ENCODE data around the gene APOO.
"Not testable (repeated sequence)": the region's sequence is repeated elsewhere in the genome, so short reads cannot be mapped to it uniquely, and the experiment has no call there.

The APOO gene

DNA sequence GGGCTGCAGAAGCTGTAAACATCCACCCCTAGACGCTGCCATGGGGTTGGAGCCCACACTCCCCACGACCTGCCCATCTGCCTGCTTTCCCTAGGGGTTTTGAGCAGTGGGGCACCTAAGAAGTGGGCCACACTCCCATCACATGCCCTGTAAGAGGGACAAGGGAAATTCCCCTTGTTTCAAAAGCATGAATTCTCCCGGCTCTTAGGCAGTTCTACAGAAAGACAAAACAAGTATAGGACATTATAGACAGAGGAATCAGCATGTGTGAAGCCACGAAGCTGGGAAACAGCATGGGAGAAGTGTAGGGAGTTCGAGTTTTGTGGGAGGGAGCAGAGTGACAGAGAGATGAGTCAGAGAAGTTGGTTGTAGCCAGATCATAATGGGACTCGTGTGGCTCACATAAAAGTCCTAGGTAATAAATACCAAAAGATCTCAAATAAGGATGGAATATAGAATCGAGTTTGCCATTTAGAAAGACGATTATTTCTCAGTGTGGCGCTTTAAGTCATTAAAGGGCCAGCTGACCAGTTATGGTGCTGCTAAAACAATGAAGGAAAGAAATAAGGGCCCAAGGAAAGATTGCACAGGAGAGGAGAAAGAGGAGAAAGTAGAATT lies 23.9 kb downstream of the APOO start:
- H3K27ac ChIP-seq = peak overlapping the region; percentile 89
- H3K4me3 ChIP-seq (ENCODE audit: low read depth, low read length) = no peak overlapping the region
- peak; percentile 76 for DNase-seq
- no peaks in the 10 kb centered on the region for H3K27me3 ChIP-seq (replicated peaks)
- in situ Hi-C loops (cut with HindIII; ENCODE audit: low pct_ligation_motif_present, low sequenced_read_pairs) = no loop called here
- TF ChIP-seq, protein P1, sequence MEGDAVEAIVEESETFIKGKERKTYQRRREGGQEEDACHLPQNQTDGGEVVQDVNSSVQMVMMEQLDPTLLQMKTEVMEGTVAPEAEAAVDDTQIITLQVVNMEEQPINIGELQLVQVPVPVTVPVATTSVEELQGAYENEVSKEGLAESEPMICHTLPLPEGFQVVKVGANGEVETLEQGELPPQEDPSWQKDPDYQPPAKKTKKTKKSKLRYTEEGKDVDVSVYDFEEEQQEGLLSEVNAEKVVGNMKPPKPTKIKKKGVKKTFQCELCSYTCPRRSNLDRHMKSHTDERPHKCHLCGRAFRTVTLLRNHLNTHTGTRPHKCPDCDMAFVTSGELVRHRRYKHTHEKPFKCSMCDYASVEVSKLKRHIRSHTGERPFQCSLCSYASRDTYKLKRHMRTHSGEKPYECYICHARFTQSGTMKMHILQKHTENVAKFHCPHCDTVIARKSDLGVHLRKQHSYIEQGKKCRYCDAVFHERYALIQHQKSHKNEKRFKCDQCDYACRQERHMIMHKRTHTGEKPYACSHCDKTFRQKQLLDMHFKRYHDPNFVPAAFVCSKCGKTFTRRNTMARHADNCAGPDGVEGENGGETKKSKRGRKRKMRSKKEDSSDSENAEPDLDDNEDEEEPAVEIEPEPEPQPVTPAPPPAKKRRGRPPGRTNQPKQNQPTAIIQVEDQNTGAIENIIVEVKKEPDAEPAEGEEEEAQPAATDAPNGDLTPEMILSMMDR (IDR thresholded peaks at IDR 0.05; ENCODE audit: low read depth, low read length, missing control alignments) = no peak
- no peaks in the 10 kb centered on the region for H3K36me3 ChIP-seq (replicated peaks)

DNA sequence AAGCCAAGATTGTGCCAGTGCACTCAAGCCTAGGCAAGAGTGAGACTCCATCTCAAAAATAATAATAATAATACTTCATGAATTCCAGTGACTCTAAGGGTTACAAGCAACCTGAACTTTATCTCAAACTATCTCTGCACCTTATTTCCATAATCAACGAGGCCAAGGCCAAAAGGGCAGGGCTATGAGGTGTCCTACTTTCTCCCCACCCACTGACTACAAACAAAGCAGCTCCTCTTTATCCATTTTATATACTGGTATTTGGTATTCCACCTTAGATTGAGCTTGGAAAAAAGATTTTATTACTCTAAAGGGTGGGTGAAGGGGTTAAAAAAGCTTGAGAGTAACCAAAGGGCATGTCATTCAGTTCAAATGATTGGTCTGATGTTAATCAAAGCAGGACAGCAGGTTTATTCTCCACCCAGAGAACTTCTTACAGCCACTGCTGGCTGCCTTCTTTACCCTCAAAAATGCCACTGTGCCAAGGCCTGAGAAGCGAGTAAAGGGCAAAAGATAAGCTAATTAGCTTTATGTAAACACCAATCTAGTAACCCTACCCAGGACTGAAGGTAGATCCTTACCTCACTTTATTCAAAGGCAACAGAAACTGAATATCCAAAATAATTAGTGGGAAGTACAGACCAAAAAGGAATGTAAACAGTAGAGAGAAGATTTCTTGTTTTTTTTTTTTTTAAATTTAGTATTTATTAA lies 28.2 kb downstream of the APOO start:
- no peak for DNase-seq
- Histone ChIP-seq H3K27me3 (replicated peaks) (no peaks in the 10 kb centered on the region), H3K27ac (no peak overlapping the region), H3K4me3 (ENCODE audit: low read depth, low read length) (no peak overlapping the region), H3K36me3 (replicated peaks) (no peaks in the 10 kb centered on the region)
- TF ChIP-seq, protein P1 (IDR thresholded peaks at IDR 0.05; ENCODE audit: low read depth, low read length, missing control alignments) = no peak
- in situ Hi-C loops (cut with HindIII; ENCODE audit: low pct_ligation_motif_present, low sequenced_read_pairs) = no loop called here

DNA sequence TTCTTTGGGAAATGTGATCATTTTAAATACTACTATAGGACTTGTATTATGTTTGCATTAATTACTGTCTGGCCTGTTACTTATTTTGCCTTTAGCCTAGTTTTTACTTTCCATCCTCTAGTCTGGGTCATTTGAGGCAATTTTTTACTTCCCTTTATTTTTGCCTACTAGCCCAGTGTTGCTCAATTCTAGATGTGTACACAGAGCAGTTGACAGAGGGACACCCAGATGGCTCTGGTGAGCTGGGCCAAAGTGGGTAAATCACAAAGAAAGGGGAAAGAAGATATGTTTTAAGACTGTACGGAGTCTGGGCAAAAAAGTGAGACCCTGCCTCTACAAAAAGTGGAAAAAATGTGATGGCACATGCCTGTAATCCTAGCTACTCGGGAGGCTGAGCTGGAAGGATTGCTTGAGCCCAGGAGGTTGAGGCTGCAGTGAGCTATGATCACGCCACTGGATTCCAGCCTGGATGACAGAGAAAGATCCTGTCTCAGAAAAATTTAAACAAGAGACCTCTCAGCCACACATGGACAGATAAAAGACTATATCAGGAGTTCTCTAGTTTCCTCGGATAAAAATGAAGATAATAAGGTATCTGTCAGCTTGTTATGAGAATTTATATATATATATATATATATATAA lies 35.7 kb downstream of the APOO start:
- H3K27ac ChIP-seq = no peak overlapping the region
- no peak overlapping the region for H3K4me3 ChIP-seq (ENCODE audit: low read depth, low read length)
- in situ Hi-C loops (cut with HindIII; ENCODE audit: low pct_ligation_motif_present, low sequenced_read_pairs) = no loop called here
- H3K36me3 ChIP-seq (replicated peaks) = no peaks in the 10 kb centered on the region
- H3K27me3 ChIP-seq (replicated peaks) = no peaks in the 10 kb centered on the region
- DNase-seq = no peak
- TF ChIP-seq, protein P1 (IDR thresholded peaks at IDR 0.05; ENCODE audit: low read depth, low read length, missing control alignments) = no peak

DNA sequence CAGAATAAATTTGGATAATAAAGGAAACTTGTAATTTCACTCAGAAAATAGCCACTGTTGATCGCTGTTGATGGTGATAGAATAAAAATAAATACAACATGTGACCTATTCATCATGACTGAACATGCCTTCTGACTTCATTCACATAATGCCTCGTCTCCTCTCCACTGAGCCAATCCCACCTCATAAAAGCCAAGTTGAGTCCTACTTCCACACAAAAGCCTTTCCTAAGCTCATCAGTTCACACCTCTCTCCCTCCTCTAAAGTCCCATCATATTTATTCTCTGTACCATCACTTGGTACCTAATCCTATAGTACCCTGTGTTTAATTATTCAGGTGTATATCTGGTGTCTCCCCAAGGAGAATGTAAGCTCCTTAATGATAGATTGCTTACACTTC lies 37.7 kb downstream of the APOO start:
- no peak for DNase-seq
- TF ChIP-seq, protein P1 (IDR thresholded peaks at IDR 0.05; ENCODE audit: low read depth, low read length, missing control alignments) = no peak
- in situ Hi-C loops (cut with HindIII; ENCODE audit: low pct_ligation_motif_present, low sequenced_read_pairs) = no loop called here
- H3K4me3 ChIP-seq (ENCODE audit: low read depth, low read length) = no peak overlapping the region
- H3K36me3 ChIP-seq (replicated peaks) = no peaks in the 10 kb centered on the region
- no peaks in the 10 kb centered on the region for H3K27me3 ChIP-seq (replicated peaks)
- no peak overlapping the region for H3K27ac ChIP-seq

DNA sequence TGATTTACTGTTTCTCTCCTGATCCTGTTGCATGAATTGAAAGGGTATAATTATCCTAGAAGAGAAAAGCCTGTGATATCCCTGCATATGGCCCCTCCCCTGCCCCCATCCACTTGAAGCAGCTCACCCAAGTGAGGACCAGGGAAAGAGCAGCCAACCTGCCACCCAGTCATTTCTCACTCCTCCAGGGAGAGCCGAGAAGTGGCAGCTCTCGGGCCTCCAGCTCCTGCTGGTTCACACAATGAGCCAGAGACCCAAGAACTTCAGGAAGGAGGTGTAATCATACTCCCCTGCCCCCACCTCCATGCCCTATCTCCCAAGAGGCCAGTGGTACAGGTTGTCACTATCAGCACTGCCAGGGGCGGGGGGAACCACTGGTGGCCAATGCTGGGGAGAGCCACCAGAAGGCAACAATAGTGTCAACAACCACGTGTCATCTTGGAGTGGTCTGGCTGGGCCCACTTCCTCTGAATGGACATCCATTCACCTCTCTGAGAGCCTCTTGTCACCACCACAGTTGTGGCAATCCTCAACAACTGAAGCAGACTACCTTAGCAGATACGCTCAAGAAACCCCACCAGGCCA lies 42.9 kb downstream of the APOO start:
- in situ Hi-C loops (cut with HindIII; ENCODE audit: low pct_ligation_motif_present, low sequenced_read_pairs) = no loop called here
- DNase-seq = no peak
- Histone ChIP-seq H3K4me3 (ENCODE audit: low read depth, low read length) (no peak overlapping the region), H3K36me3 (replicated peaks) (no peaks in the 10 kb centered on the region), H3K27me3 (replicated peaks) (no peaks in the 10 kb centered on the region), H3K27ac (no peak overlapping the region)
- TF ChIP-seq, protein P1 (IDR thresholded peaks at IDR 0.05; ENCODE audit: low read depth, low read length, missing control alignments) = no peak

DNA sequence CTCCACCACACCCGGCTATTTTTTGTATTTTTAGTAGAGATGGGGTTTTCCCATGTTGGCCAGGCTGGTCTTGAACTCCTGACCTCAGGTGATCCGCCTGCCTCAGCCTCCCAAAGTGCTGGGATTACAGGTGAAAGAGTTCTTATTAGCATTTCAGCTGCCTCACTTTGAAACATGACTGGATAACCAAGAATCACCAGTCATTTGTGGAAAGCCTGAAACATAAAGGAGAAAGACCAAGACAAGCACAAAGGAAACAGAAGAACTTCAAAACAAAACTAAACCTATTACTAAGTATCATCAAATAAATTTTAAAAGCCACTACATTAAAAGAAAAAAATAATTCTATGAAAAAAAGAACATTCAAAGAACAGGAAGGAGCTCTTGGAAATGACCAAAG lies 45.8 kb downstream of the APOO start:
- in situ Hi-C loops (cut with HindIII; ENCODE audit: low pct_ligation_motif_present, low sequenced_read_pairs); H3K27me3 ChIP-seq (replicated peaks); H3K36me3 ChIP-seq (replicated peaks); DNase-seq; H3K4me3 ChIP-seq (ENCODE audit: low read depth, low read length); H3K27ac ChIP-seq: not testable (repeated sequence)

Measured in brain microvascular endothelial cell (primary cell).